ENCODE measurements around the gene PAXIP1.

GRCh38 chr7:154910125-154910524, 92.8 kb downstream of the PAXIP1 start:
- no peak for TF ChIP-seq CTCF (IDR thresholded peaks at IDR 0.05)
- no peak for TF ChIP-seq POLR2A (IDR thresholded peaks at IDR 0.05)

Data from thyroid gland (tissue), 4 donors.